Measurements from ENCODE around the gene CHD3.

Gene CHD3

GRCh38 chr17:7844292-7845154 lies 44.1 kb upstream of the CHD3 start:
- peak; percentile 33; the same call in 1 of the 2 replicates for TF ChIP-seq MAX (IDR thresholded peaks at IDR 0.05)
- TF ChIP-seq ZBTB7A (IDR thresholded peaks at IDR 0.05; ENCODE audit: low read depth) = peak; percentile 87
- TF ChIP-seq EGR1 (IDR thresholded peaks at IDR 0.05) = no peak
- TF ChIP-seq EP300 (IDR thresholded peaks at IDR 0.05; ENCODE audit: borderline replicate concordance) = peak; percentile 61; the same call in 1 of the 2 replicates
- peak; percentile 25 for TF ChIP-seq TAF1 (IDR thresholded peaks at IDR 0.05; ENCODE audit: low read depth)

- no peak for TF ChIP-seq YY1 (IDR thresholded peaks at IDR 0.05; ENCODE audit: low read depth)
- TF ChIP-seq TCF12 (IDR thresholded peaks at IDR 0.05; ENCODE audit: low read depth) = no peak
- no peak for TF ChIP-seq ZBTB7A (IDR thresholded peaks at IDR 0.05; ENCODE audit: low read depth)
- TF ChIP-seq USF1 (IDR thresholded peaks at IDR 0.05) = no peak
- no peak for TF ChIP-seq TEAD4 (IDR thresholded peaks at IDR 0.05)
- TF ChIP-seq CREB1 (IDR thresholded peaks at IDR 0.05; ENCODE audit: low read depth) = no peak
- no peak for TF ChIP-seq CEBPB (IDR thresholded peaks at IDR 0.05)
- no peak for TF ChIP-seq MAX (IDR thresholded peaks at IDR 0.05)
- no peak for TF ChIP-seq TAF1 (IDR thresholded peaks at IDR 0.05; ENCODE audit: low read depth)
Observed at GRCh38 chr17:7845359-7846062, 43.1 kb upstream of the CHD3 start.

- TF ChIP-seq EGR1 (IDR thresholded peaks at IDR 0.05) = no peak
- TF ChIP-seq ZBTB7A (IDR thresholded peaks at IDR 0.05; ENCODE audit: low read depth) = no peak
- TF ChIP-seq NFIC (IDR thresholded peaks at IDR 0.05) = no peak
- TF ChIP-seq RAD21 (IDR thresholded peaks at IDR 0.05; ENCODE audit: low read depth) = no peak
- TF ChIP-seq TAF1 (IDR thresholded peaks at IDR 0.05; ENCODE audit: low read depth) = no peak
Observed at GRCh38 chr17:7846063-7846735, 42.4 kb upstream of the CHD3 start.

- TF ChIP-seq FOXM1 (IDR thresholded peaks at IDR 0.05; ENCODE audit: borderline replicate concordance, low read depth) = no peak
- TF ChIP-seq REST (IDR thresholded peaks at IDR 0.05; ENCODE audit: low read depth) = no peak
Observed at GRCh38 chr17:7846765-7847661, 41.6 kb upstream of the CHD3 start.

GRCh38 chr17:7848131-7848579 lies 40.4 kb upstream of the CHD3 start:
- TF ChIP-seq NFIC (IDR thresholded peaks at IDR 0.05) = no peak
- no peak for TF ChIP-seq ZBTB7A (IDR thresholded peaks at IDR 0.05; ENCODE audit: low read depth)
- no peak for TF ChIP-seq MAX (IDR thresholded peaks at IDR 0.05)
- no peak for TF ChIP-seq REST (IDR thresholded peaks at IDR 0.05; ENCODE audit: low read depth)
- TF ChIP-seq YY1 (IDR thresholded peaks at IDR 0.05; ENCODE audit: low read depth) = no peak
- no peak for TF ChIP-seq RAD21 (IDR thresholded peaks at IDR 0.05; ENCODE audit: low read depth)
- no peak for TF ChIP-seq CEBPB (IDR thresholded peaks at IDR 0.05)
- no peak for TF ChIP-seq EP300 (IDR thresholded peaks at IDR 0.05; ENCODE audit: borderline replicate concordance)
- no peak for TF ChIP-seq TCF12 (IDR thresholded peaks at IDR 0.05; ENCODE audit: low read depth)
- no peak for TF ChIP-seq TAF1 (IDR thresholded peaks at IDR 0.05; ENCODE audit: low read depth)
- no peak for TF ChIP-seq FOXM1 (IDR thresholded peaks at IDR 0.05; ENCODE audit: borderline replicate concordance, low read depth)
- TF ChIP-seq TEAD4 (IDR thresholded peaks at IDR 0.05) = no peak
- TF ChIP-seq CREB1 (IDR thresholded peaks at IDR 0.05; ENCODE audit: low read depth) = no peak
- TF ChIP-seq USF1 (IDR thresholded peaks at IDR 0.05) = no peak
